Suprapubic skin (tissue), 3 donors: ENCODE data around the gene UQCR11.

Experiments used
- CTCF ChIP-seq, 2 donors: fragments of 200-600 bp in 1 of 2; fragments of 450-650 bp in 1 of 2; sonication (generic) in 1 of 2; IDR thresholded peaks; one replicate each; pipeline ENCODE4 v1.5.1; 2016 to 2019; ENCODE audit warnings: antibody characterized with exemption in 2 of 2, mild to moderate bottlenecking in 1 of 2, moderate library complexity in 1 of 2
- POLR2A ChIP-seq, 2 donors: fragments of 450-650 bp; IDR thresholded peaks; one replicate each; pipeline ENCODE4 v1.6.1; 2017; ENCODE audit warnings: antibody characterized with exemption in 2 of 2, mild to moderate bottlenecking in 2 of 2, moderate library complexity in 2 of 2

GRCh38 chr19:1652471-1653299 is 47.4 kb upstream of the UQCR11 start, which contains the start of gene TCF3:
- no peak for TF ChIP-seq CTCF (IDR thresholded peaks at IDR 0.05)
- no peak for TF ChIP-seq POLR2A (IDR thresholded peaks at IDR 0.05)
